ENCODE data around the gene PCK2. TPM values are rescaled to one million over a fixed set of nuclear protein-coding genes. Genes with fewer than 3 reads are reported as not detected.

PCK2 gene
- total RNA-seq, 1 experiment from 2014 or later = 48.9 TPM

DNA sequence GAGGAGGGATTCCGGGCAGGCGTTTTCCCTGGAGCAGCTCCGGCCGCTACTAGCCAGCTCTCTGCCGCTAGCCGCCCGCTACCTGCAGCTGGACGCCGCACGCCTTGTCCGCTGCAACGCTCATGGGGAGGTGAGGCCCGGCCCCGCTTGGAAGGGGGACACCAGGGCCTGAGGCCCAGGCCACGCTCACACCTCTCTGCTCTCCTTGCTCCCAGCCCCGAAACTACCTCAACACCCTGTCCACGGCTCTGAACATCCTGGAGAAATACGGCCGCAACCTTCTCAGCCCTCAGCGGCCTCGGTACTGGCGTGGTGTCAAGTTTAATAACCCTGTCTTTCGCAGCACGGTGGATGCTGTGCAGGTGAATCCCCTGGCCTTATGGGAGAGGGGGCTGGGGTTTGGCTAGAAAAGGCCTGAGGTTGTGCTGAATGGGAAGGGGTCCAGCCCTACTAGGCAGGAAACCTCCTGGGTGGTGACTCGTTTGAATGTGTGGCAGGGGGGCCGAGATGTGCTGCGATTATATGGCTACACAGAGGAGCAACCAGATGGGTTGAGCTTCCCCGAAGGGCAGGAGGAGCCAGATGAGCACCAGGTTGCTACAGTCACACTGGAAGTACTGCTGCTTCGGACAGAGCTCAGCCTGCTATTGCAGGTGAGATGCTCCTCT lies 53.8 kb downstream of the PCK2 start:
- Mint-ChIP-seq H3K27ac (peak overlapping the region in 1 of 3 experiments; percentile 87; a peak in 1 of 7 replicates), H3K36me3 (ENCODE audit: insufficient read depth in 1 of 3, low read depth in 3 of 3) (peaks cover 23 to 67% (median 66%) of the 10 kb centered on the region in 3 experiments), H3K9me3 (no peaks in the 10 kb centered on the region), H3K4me1 (peaks cover 21 to 24% of the 10 kb centered on the region in 2 experiments), H3K4me3 (peak overlapping the region; percentile 96 to 99), H3K27me3 (ENCODE audit: low read depth) (no peaks in the 10 kb centered on the region)
- Histone ChIP-seq H4K20me1 (ENCODE audit: control insufficient read depth, insufficient read depth, insufficient read length) (no peaks in the 10 kb centered on the region), H2BK15ac (ENCODE audit: low read depth, low read length) (no peak overlapping the region), H3K79me1 (ENCODE audit: insufficient read depth, low read depth, low read length, poor library complexity, severe bottlenecking) (peaks cover 4% of the 10 kb centered on the region), H2AK5ac (ENCODE audit: insufficient read length, low read length) (no peak overlapping the region), H3K27ac (ENCODE audit: insufficient read length, low read depth, low read length) (no peak overlapping the region), H3K4me2 (ENCODE audit: insufficient read depth, insufficient read length, low read length) (peak overlapping the region; percentile 78), H4K5ac (ENCODE audit: insufficient read length, low read depth, low read length) (no peak overlapping the region), H4K8ac (replicated peaks; ENCODE audit: insufficient read length, low read depth, low read length) (no peak overlapping the region), H3K14ac (ENCODE audit: insufficient read depth, low read length) (no peak overlapping the region; the same call in 1 of the 2 replicates), H3K27me3 (ENCODE audit: insufficient read depth, low read length) (no peaks in the 10 kb centered on the region), H3K9ac (ENCODE audit: extremely low read depth, insufficient read length, low read length) (peak overlapping the region; percentile 79), H3K79me2 (ENCODE audit: insufficient read depth, low read length) (peaks cover 8% of the 10 kb centered on the region; the same call in 1 of the 2 replicates), H2BK20ac (ENCODE audit: low read depth, low read length, poor library complexity, severe bottlenecking) (no peak overlapping the region), H3K23me2 (ENCODE audit: insufficient read length, low read depth, low read length, poor library complexity, severe bottlenecking) (peaks cover 19% of the 10 kb centered on the region), H2AFZ (ENCODE audit: low read length) (no peak overlapping the region), H3K23ac (ENCODE audit: insufficient read length, low read depth, low read length) (no peak overlapping the region), H2BK5ac (ENCODE audit: insufficient read length, low read length) (no peak overlapping the region), H3K56ac (ENCODE audit: insufficient read length, low read depth, low read length) (no peak overlapping the region), H2BK120ac (ENCODE audit: low read depth, low read length, poor library complexity, severe bottlenecking) (no peak overlapping the region), H4K91ac (ENCODE audit: insufficient read length, low read depth, low read length) (no peak overlapping the region), H3T11ph (ENCODE audit: low read length) (no peak overlapping the region), H2BK12ac (ENCODE audit: insufficient read length, low read depth, low read length) (no peak overlapping the region), H3K4ac (ENCODE audit: low read depth, low read length) (no peak overlapping the region), H3K18ac (ENCODE audit: insufficient read length, low read depth, low read length) (no peak overlapping the region), H3K9me3 (ENCODE audit: control insufficient read depth, low read depth, low read length) (no peaks in the 10 kb centered on the region), H3K4me1 (ENCODE audit: insufficient read depth, low read length) (no peaks in the 10 kb centered on the region)
- no CpG with 5 or more reads among the region's 29 CpGs for WGBS (ENCODE audit: extremely low coverage, insufficient read length, low lambda C conversion rate)
- DNase-seq = no peak
- TF ChIP-seq, protein P1, sequence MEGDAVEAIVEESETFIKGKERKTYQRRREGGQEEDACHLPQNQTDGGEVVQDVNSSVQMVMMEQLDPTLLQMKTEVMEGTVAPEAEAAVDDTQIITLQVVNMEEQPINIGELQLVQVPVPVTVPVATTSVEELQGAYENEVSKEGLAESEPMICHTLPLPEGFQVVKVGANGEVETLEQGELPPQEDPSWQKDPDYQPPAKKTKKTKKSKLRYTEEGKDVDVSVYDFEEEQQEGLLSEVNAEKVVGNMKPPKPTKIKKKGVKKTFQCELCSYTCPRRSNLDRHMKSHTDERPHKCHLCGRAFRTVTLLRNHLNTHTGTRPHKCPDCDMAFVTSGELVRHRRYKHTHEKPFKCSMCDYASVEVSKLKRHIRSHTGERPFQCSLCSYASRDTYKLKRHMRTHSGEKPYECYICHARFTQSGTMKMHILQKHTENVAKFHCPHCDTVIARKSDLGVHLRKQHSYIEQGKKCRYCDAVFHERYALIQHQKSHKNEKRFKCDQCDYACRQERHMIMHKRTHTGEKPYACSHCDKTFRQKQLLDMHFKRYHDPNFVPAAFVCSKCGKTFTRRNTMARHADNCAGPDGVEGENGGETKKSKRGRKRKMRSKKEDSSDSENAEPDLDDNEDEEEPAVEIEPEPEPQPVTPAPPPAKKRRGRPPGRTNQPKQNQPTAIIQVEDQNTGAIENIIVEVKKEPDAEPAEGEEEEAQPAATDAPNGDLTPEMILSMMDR (conservative IDR thresholded peaks at IDR 0.05) = no peak

Measured in H9 (cell line).